Measurements from ENCODE around the gene ASIC2. TPM values are rescaled to one million over a fixed set of nuclear protein-coding genes. Genes with fewer than 3 reads are reported as not detected.

The ASIC2 gene
- total RNA-seq, 1 experiment from 2014 or later = not detected

DNA sequence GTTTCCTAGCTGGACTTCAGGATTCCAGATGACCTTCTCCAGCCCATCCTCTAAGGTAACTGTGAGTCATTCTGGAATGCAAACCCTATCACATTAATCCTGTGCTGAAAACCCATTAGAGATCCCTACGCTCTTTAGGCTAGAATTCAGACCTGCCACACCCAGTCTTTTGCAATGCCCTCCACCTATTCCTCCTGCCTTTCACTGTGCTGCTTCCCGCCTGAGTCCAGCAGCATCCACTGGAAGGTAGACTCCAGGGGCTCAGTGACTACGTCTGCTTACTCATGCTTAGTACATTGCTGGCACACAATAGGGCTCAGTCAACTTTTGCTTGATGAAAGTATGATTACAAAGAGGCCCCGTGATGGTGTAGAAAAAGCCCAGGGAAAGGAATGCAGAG is 180.3 kb downstream of the ASIC2 start:
- RAD21 ChIA-PET (ENCODE audit: low non-redundant PET in 1 of 2, low total read pairs in 2 of 2, uncharacterized antibody in 2 of 2, unreplicated experiment in 2 of 2) = no interaction called here
- no peak for TF ChIP-seq ZFX (IDR thresholded peaks at IDR 0.05)
- TF ChIP-seq ZNF274 (IDR thresholded peaks at IDR 0.05; ENCODE audit: low read depth, low read length) = no peak
- TF ChIP-seq POLR2A (IDR thresholded peaks at IDR 0.05; ENCODE audit: borderline replicate concordance, extremely low read depth, insufficient read depth, insufficient read length) = no peak
- TF ChIP-seq ELF1 (IDR thresholded peaks at IDR 0.05; ENCODE audit: borderline replicate concordance, low read depth) = no peak
- TF ChIP-seq, protein P1, sequence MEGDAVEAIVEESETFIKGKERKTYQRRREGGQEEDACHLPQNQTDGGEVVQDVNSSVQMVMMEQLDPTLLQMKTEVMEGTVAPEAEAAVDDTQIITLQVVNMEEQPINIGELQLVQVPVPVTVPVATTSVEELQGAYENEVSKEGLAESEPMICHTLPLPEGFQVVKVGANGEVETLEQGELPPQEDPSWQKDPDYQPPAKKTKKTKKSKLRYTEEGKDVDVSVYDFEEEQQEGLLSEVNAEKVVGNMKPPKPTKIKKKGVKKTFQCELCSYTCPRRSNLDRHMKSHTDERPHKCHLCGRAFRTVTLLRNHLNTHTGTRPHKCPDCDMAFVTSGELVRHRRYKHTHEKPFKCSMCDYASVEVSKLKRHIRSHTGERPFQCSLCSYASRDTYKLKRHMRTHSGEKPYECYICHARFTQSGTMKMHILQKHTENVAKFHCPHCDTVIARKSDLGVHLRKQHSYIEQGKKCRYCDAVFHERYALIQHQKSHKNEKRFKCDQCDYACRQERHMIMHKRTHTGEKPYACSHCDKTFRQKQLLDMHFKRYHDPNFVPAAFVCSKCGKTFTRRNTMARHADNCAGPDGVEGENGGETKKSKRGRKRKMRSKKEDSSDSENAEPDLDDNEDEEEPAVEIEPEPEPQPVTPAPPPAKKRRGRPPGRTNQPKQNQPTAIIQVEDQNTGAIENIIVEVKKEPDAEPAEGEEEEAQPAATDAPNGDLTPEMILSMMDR (IDR thresholded peaks at IDR 0.05 in 2 of 3, conservative IDR thresholded peaks at IDR 0.05 in 1 of 3; ENCODE audit: borderline replicate concordance in 1 of 3, insufficient read depth in 1 of 3, low read depth in 2 of 3, low read length in 2 of 3) = no peak
- no peak for TF ChIP-seq FOSL1 (IDR thresholded peaks at IDR 0.05; ENCODE audit: low read depth)
- no peak for TF ChIP-seq TCF7L2 (IDR thresholded peaks at IDR 0.05; ENCODE audit: borderline replicate concordance, extremely low read depth, insufficient read depth, insufficient read length)
- no peak for TF ChIP-seq RAD21 (IDR thresholded peaks at IDR 0.05; ENCODE audit: low read depth)
- no peak for TF ChIP-seq CBX3 (IDR thresholded peaks at IDR 0.05; ENCODE audit: low read depth)
- TF ChIP-seq, protein P2, sequence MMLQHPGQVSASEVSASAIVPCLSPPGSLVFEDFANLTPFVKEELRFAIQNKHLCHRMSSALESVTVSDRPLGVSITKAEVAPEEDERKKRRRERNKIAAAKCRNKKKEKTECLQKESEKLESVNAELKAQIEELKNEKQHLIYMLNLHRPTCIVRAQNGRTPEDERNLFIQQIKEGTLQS (IDR thresholded peaks at IDR 0.05) = no peak
- TF ChIP-seq, protein P3, sequence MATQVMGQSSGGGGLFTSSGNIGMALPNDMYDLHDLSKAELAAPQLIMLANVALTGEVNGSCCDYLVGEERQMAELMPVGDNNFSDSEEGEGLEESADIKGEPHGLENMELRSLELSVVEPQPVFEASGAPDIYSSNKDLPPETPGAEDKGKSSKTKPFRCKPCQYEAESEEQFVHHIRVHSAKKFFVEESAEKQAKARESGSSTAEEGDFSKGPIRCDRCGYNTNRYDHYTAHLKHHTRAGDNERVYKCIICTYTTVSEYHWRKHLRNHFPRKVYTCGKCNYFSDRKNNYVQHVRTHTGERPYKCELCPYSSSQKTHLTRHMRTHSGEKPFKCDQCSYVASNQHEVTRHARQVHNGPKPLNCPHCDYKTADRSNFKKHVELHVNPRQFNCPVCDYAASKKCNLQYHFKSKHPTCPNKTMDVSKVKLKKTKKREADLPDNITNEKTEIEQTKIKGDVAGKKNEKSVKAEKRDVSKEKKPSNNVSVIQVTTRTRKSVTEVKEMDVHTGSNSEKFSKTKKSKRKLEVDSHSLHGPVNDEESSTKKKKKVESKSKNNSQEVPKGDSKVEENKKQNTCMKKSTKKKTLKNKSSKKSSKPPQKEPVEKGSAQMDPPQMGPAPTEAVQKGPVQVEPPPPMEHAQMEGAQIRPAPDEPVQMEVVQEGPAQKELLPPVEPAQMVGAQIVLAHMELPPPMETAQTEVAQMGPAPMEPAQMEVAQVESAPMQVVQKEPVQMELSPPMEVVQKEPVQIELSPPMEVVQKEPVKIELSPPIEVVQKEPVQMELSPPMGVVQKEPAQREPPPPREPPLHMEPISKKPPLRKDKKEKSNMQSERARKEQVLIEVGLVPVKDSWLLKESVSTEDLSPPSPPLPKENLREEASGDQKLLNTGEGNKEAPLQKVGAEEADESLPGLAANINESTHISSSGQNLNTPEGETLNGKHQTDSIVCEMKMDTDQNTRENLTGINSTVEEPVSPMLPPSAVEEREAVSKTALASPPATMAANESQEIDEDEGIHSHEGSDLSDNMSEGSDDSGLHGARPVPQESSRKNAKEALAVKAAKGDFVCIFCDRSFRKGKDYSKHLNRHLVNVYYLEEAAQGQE (IDR thresholded peaks at IDR 0.05; ENCODE audit: low read depth) = no peak
- no peak for TF ChIP-seq YY1 (IDR thresholded peaks at IDR 0.05; ENCODE audit: extremely low read depth, insufficient replicate concordance, low read depth, low read length)
- no peak for TF ChIP-seq POLR2AphosphoS5 (IDR thresholded peaks at IDR 0.05; ENCODE audit: low read depth, low read length)
- no peak for TF ChIP-seq EZH2 (IDR thresholded peaks at IDR 0.05)
- TF ChIP-seq, protein P4, sequence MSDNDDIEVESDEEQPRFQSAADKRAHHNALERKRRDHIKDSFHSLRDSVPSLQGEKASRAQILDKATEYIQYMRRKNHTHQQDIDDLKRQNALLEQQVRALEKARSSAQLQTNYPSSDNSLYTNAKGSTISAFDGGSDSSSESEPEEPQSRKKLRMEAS (IDR thresholded peaks at IDR 0.05) = no peak
- TF ChIP-seq SRF (IDR thresholded peaks at IDR 0.05; ENCODE audit: low read depth) = no peak
- no peak for TF ChIP-seq SIN3A (IDR thresholded peaks at IDR 0.05; ENCODE audit: low read depth)
- no peak for TF ChIP-seq EGR1 (IDR thresholded peaks at IDR 0.05; ENCODE audit: low read depth)
- TF ChIP-seq, protein P5, sequence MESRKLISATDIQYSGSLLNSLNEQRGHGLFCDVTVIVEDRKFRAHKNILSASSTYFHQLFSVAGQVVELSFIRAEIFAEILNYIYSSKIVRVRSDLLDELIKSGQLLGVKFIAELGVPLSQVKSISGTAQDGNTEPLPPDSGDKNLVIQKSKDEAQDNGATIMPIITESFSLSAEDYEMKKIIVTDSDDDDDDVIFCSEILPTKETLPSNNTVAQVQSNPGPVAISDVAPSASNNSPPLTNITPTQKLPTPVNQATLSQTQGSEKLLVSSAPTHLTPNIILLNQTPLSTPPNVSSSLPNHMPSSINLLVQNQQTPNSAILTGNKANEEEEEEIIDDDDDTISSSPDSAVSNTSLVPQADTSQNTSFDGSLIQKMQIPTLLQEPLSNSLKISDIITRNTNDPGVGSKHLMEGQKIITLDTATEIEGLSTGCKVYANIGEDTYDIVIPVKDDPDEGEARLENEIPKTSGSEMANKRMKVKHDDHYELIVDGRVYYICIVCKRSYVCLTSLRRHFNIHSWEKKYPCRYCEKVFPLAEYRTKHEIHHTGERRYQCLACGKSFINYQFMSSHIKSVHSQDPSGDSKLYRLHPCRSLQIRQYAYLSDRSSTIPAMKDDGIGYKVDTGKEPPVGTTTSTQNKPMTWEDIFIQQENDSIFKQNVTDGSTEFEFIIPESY (IDR thresholded peaks at IDR 0.05; ENCODE audit: extremely low read depth, insufficient replicate concordance, low read length) = no peak
- no peak for TF ChIP-seq JUND (IDR thresholded peaks at IDR 0.05)
- peaks cover 0 to 12% of the 10 kb centered on the region in 2 experiments; a peak in 3 of 4 replicates for H3K4me1 ChIP-seq (ENCODE audit: control insufficient read depth in 1 of 2, insufficient read depth in 2 of 2, low read length in 2 of 2)
- no peaks in the 10 kb centered on the region for H3K9me2 ChIP-seq (ENCODE audit: insufficient read depth)
- H2AFZ ChIP-seq (ENCODE audit: low read depth, low read length, poor library complexity, severe bottlenecking) = no peak overlapping the region
- CTCF ChIA-PET = no interaction called here
- POLR2A ChIA-PET = no interaction called here
- intact Hi-C loops (cut with micrococcal nuclease) = no loop called here
- peak overlapping the region; percentile 29 for H3K4me2 ChIP-seq (ENCODE audit: low read length)
- H3K79me2 ChIP-seq (ENCODE audit: insufficient read depth, low read length) = no peaks in the 10 kb centered on the region
- peaks cover 9% of the 10 kb centered on the region; the same call in 1 of the 2 replicates for H3K27me3 ChIP-seq (ENCODE audit: insufficient read depth, low read length)
- no peaks in the 10 kb centered on the region for H3K36me3 ChIP-seq (ENCODE audit: control insufficient read depth in 1 of 2, insufficient read depth in 2 of 2, low read length in 2 of 2)
- H4K20me1 ChIP-seq (ENCODE audit: insufficient read depth) = no peaks in the 10 kb centered on the region
- H3K4me3 ChIP-seq (replicated peaks in 1 of 2; ENCODE audit: low read depth in 1 of 2, low read length in 2 of 2) = no peak overlapping the region
- BruUV-seq (replicated peaks) = no TSS peak
- DNase-seq (ENCODE audit: low read depth, low spot score) = peak; percentile 12
- no peak overlapping the region for H3K27ac ChIP-seq (ENCODE audit: low read depth, low read length)
- no peak overlapping the region for H3K9ac ChIP-seq (ENCODE audit: low read length)
- peak; percentile 77 for ATAC-seq
- no peaks in the 10 kb centered on the region for H3K9me3 ChIP-seq (ENCODE audit: control insufficient read depth in 1 of 2, insufficient read depth in 1 of 2, low read depth in 1 of 2, low read length in 2 of 2)
